IPS-18a (cell line): ENCODE results near the gene ANXA6.
"Not testable (repeated sequence)": the region's sequence is repeated elsewhere in the genome, so short reads cannot be mapped to it uniquely, and the experiment has no call there.

ENCODE experiments used
- H3K27ac ChIP-seq: one replicate; pipeline ENCODE4 v1.5.1; 2013; ENCODE audit warnings: low read length
- H3K27me3 ChIP-seq: one replicate; pipeline ENCODE4 v1.6.1; 2013; ENCODE audit warnings: mild to moderate bottlenecking, low read length; ENCODE audit not compliant: control insufficient read depth, insufficient read depth
- H3K36me3 ChIP-seq: one replicate; pipeline ENCODE4 v1.6.1; 2013; ENCODE audit warnings: low read depth, low read length; ENCODE audit not compliant: control insufficient read depth
- H3K4me1 ChIP-seq: one replicate; pipeline ENCODE4 v1.6.1; 2013; ENCODE audit warnings: low read depth, low read length; ENCODE audit not compliant: control insufficient read depth
- H3K4me3 ChIP-seq: one replicate; pipeline ENCODE4 v1.5.1; 2013; ENCODE audit warnings: low read length
- H3K9ac ChIP-seq: one replicate; pipeline ENCODE4 v1.6.1; 2013; ENCODE audit warnings: mild to moderate bottlenecking, low read length, moderate library complexity
- H3K9me3 ChIP-seq: one replicate; pipeline ENCODE4 v1.6.1; 2013; ENCODE audit warnings: low read depth, low read length; ENCODE audit not compliant: control insufficient read depth

The ANXA6 gene

GRCh38 chr5:151178777-151179488 is 21.4 kb upstream of the ANXA6 start:
- Histone ChIP-seq H3K27ac (no peak overlapping the region), H3K4me1 (no peaks in the 10 kb centered on the region), H3K27me3 (no peaks in the 10 kb centered on the region), H3K4me3 (no peak overlapping the region), H3K9ac (no peak overlapping the region), H3K9me3 (no peaks in the 10 kb centered on the region), H3K36me3 (no peaks in the 10 kb centered on the region)

DNA sequence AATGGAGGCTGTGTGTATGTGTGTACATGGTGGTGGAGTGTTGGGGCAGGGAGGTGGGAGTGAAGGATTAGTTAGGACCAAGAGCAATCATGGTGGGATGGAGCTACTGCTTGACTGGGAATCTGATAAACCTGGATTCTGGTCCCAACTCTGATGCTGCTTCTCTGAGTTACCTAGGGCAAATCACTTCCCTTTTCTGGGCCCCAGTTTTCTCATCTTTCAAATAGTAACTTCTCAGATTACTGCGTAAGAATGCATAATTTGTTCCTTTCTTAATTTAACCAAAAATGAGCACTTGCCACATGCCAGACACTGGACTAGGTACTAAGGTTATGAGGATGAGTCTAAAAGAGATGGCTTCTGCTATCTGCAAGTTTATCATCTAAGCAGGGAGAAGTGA is 20.8 kb upstream of the ANXA6 start:
- H3K27ac ChIP-seq: no peak overlapping the region
- H3K4me3 ChIP-seq: no peak overlapping the region
- H3K4me1 ChIP-seq: no peaks in the 10 kb centered on the region
- H3K9me3 ChIP-seq: no peaks in the 10 kb centered on the region
- H3K36me3 ChIP-seq: no peaks in the 10 kb centered on the region
- no peak overlapping the region for H3K9ac ChIP-seq
- H3K27me3 ChIP-seq: no peaks in the 10 kb centered on the region

DNA sequence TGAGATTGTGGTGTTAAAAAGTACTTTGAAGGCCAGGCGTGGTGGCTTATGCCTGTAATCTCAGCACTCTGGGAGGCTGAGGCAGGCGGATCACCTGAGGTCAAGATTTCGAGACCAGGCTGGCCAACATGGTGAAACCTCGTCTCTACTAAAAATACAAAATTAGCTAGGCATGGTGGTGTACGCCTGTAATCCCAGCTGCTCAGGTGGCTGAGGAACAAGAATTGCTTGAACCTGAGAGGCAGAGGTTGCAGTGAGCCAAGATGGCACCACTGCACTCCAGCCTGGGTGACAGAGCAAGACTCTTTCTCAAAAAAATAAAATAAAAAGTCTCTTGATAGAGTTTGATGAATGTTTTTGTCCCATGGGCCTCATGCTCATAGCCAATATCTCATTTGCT is 18.7 kb upstream of the ANXA6 start:
- not testable (repeated sequence) for H3K27me3 ChIP-seq, H3K4me3 ChIP-seq, H3K9ac ChIP-seq, H3K4me1 ChIP-seq, H3K27ac ChIP-seq, H3K36me3 ChIP-seq, H3K9me3 ChIP-seq

DNA sequence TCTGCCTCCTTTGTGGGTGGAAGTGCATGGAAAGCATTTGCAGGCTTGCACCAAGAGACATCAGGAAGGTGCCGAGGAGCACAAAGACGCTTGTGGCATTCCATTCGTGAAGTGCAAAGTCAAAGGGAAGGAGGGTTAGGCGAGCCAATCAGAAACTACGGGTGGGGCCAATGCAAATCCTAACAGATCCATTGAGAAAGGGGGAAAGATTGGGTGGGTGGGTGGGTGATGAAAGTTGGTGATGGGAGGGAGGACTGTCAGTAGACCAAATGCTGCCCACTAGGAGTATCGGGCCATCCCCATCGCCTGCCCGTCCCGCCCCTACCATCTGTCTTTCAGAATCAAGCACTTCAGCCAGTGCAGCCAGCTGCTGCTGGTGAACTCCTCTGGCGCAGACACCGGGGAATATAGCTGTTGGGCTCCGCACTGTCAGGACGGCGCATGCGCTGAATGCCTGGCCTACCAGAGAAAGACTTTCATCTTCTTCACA is 17.1 kb upstream of the ANXA6 start:
- Histone ChIP-seq H3K4me3 (no peak overlapping the region), H3K9me3 (no peaks in the 10 kb centered on the region), H3K36me3 (no peaks in the 10 kb centered on the region), H3K4me1 (no peaks in the 10 kb centered on the region), H3K27ac (no peak overlapping the region), H3K9ac (no peak overlapping the region), H3K27me3 (no peaks in the 10 kb centered on the region)

DNA sequence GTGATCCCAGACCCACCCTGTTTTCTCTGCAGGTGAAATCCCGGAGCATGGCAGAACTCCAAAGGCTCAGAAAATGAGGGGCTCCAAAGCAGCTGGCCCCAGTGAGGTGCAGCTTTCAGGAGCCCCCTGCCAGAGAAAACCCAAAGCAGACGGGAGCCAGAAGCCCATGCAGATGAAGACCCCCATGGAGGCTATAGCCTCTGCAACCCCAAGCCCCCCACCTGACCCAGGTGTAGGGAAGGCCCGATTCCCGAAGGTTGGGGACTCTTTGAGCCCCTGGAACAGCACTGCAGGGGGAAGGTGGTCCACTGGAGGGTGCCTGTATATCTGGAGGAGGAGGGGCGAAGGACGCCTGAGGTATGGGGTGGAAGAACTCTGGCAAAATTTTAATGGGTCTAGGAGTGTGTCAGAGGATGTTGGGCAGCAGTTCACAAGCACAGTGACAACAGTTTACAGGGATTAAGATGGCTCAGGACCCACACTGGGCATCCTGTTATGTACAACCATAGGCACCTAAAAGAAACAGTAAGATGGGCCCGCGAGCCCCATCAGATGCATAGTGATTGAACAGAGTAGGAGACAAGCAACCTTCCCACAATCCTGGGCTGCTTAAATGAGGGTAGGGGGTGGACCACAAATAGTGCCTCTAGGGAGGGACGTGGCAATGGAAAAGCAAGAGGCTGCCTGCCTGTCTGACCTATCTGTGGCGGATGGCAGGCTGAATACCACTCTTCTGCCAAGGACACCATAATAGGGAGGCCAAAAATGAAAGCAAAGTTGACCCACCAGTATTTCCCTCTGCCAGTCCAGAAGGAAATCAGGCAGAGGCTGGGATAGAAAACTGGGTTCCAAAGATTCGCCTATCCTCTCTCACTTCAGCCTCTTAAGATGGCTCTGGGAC is 16.4 kb upstream of the ANXA6 start:
- no peaks in the 10 kb centered on the region for H3K27me3 ChIP-seq
- H3K9ac ChIP-seq: no peak overlapping the region
- H3K4me1 ChIP-seq: no peaks in the 10 kb centered on the region
- H3K4me3 ChIP-seq: no peak overlapping the region
- H3K27ac ChIP-seq: no peak overlapping the region
- H3K9me3 ChIP-seq: no peaks in the 10 kb centered on the region
- no peaks in the 10 kb centered on the region for H3K36me3 ChIP-seq

DNA sequence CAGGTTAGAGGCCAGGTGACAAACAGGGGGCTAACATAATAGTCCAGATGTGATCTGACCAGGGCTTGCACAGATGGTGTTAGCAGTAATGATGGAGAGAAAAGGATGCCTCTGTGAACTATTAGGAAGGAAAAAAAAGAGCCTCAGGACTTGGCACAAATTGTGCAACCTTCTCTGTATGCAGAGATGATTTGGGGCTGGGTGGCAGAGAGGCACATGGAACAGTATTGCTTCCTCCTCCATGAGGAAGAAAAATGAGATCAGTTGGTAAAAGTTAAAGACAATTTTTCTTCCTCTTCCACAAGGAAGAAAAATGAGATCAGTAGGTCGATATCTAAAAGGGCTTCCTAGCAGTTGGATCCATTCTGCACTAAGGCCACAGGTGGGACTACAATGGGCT is 13.9 kb upstream of the ANXA6 start:
- no peaks in the 10 kb centered on the region for H3K9me3 ChIP-seq
- no peaks in the 10 kb centered on the region for H3K4me1 ChIP-seq
- H3K9ac ChIP-seq: no peak overlapping the region
- H3K27me3 ChIP-seq: no peaks in the 10 kb centered on the region
- H3K27ac ChIP-seq: no peak overlapping the region
- H3K36me3 ChIP-seq: no peaks in the 10 kb centered on the region
- H3K4me3 ChIP-seq: no peak overlapping the region

GRCh38 chr5:151168602-151169344 is 11.2 kb upstream of the ANXA6 start:
- no peak overlapping the region for H3K27ac ChIP-seq
- H3K4me3 ChIP-seq: no peak overlapping the region
- H3K36me3 ChIP-seq: no peaks in the 10 kb centered on the region
- no peak overlapping the region for H3K9ac ChIP-seq
- H3K4me1 ChIP-seq: no peaks in the 10 kb centered on the region
- H3K27me3 ChIP-seq: no peaks in the 10 kb centered on the region
- no peaks in the 10 kb centered on the region for H3K9me3 ChIP-seq

GRCh38 chr5:151167022-151167421 is 9.4 kb upstream of the ANXA6 start:
- H3K9me3 ChIP-seq: no peaks in the 10 kb centered on the region
- no peak overlapping the region for H3K9ac ChIP-seq
- no peaks in the 10 kb centered on the region for H3K36me3 ChIP-seq
- no peaks in the 10 kb centered on the region for H3K27me3 ChIP-seq
- H3K4me1 ChIP-seq: no peaks in the 10 kb centered on the region
- no peak overlapping the region for H3K4me3 ChIP-seq
- H3K27ac ChIP-seq: no peak overlapping the region

GRCh38 chr5:151164687-151165392 is 7.3 kb upstream of the ANXA6 start:
- H3K9ac ChIP-seq: no peak overlapping the region
- no peaks in the 10 kb centered on the region for H3K36me3 ChIP-seq
- no peaks in the 10 kb centered on the region for H3K9me3 ChIP-seq
- no peaks in the 10 kb centered on the region for H3K4me1 ChIP-seq
- H3K27me3 ChIP-seq: no peaks in the 10 kb centered on the region
- H3K27ac ChIP-seq: no peak overlapping the region
- no peak overlapping the region for H3K4me3 ChIP-seq

DNA sequence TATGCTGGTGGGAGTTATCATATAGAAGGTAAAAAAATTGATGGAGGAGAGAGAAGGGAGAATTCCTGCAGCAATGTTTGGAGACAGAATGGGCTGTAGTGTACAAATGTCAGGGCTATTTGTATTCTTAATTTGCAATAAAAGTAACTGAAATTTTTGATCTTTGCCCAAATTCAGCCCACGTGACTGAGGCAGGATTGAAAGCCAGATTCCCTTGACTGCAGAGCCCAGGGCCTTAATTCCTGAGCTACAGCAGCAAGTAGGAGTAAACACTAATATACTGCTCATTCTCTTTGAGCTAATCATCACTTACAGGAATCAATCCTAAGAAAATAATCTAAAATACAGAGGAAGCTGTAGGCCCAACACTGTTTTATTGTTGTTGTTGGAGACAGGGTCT is 5.2 kb upstream of the ANXA6 start:
- Histone ChIP-seq H3K9ac (no peak overlapping the region), H3K27ac (no peak overlapping the region), H3K4me1 (peaks cover 10% of the 10 kb centered on the region), H3K4me3 (no peak overlapping the region), H3K9me3 (no peaks in the 10 kb centered on the region), H3K36me3 (no peaks in the 10 kb centered on the region), H3K27me3 (peaks cover 11% of the 10 kb centered on the region)
